Measurements from ENCODE around the gene KIF26B.

KIF26B gene

DNA sequence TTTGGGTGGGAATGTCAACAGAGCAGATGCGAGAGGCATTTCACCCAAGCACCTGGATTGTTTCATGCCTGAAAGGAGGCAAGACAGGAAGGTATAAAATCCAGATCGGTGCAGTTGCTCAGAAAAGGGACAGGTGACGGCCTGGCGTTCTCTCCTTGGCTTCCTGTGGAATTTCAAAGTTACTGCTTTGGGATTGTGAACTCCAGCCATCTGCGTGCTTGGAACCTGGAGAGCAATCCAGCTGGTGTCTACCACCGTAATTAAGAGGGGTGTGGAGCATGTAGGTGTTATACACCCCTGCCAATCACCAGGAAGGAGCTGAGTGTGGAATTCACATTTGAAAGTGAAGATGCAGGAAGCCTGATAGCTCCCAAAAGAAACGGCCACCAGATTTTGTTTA lies 286.1 kb downstream of the KIF26B start:
- in situ Hi-C loops (cut with HindIII; ENCODE audit: low pct_ligation_motif_present, low sequenced_read_pairs): no loop called here
- no peak for DNase-seq
- Histone ChIP-seq H3K36me3 (replicated peaks) (no peaks in the 10 kb centered on the region), H3K27me3 (replicated peaks) (no peaks in the 10 kb centered on the region), H3K4me3 (ENCODE audit: low read depth, low read length) (no peak overlapping the region), H3K27ac (no peak overlapping the region)
- TF ChIP-seq CTCF (IDR thresholded peaks at IDR 0.05; ENCODE audit: low read depth, low read length, missing control alignments): no peak

DNA sequence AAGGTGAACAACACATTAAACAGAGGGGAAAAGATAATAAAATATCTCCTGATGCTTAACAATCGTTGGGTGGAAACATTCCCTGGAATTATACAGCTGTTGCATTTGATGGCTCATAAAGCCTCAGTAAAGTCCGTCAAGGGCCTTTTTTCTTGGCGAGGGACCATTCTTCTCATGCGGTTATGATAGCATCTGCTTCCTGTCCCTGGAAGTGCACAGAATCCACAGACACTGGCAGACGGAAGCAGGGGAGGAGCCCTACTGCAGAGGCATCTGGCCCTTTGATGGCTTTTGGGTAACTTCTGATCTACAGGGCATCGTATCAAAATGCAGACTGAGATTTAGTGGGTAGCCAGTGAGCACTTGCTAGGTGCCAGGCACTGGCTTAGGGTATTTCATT lies 286.9 kb downstream of the KIF26B start:
- TF ChIP-seq CTCF (IDR thresholded peaks at IDR 0.05; ENCODE audit: low read depth, low read length, missing control alignments): no peak
- no peak for DNase-seq
- H3K27me3 ChIP-seq (replicated peaks): no peaks in the 10 kb centered on the region

DNA sequence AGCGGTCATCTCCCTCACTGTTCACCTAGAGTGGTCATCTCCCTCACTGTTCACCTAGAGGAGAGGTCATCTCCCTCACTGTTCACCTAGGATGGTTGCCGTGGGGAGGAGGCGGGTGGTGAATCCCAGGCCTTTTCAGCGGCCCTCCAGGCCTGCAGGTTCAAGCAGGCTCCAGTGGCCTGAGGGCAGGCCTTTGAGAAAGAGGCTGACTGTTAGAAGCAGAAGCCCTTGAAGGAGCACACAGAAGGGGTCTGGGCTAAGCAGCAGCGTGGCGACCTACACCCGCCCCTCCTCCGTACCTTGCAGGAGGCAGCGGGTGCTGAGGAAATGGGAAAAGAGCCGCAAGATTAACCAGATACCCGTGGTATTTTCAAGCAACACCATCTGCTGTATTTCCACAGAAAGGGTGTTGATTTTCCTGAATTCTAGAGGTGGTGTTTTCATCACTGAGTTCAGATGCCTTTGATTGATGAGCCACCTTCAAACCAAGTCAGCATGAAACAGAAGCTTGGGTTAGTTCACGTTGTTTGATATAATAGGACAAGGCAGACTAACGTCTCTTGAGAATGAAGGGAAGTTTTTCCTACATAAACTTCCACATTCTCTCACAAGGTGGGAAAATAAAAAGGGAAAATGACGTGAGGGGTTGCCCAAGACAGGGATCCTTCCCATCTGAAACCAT lies 289.5 kb downstream of the KIF26B start:
- no peak for TF ChIP-seq CTCF (IDR thresholded peaks at IDR 0.05; ENCODE audit: low read depth, low read length, missing control alignments)
- H3K27me3 ChIP-seq (replicated peaks): no peaks in the 10 kb centered on the region
- no peak overlapping the region for H3K4me3 ChIP-seq (ENCODE audit: low read depth, low read length)
- in situ Hi-C loops (cut with HindIII; ENCODE audit: low pct_ligation_motif_present, low sequenced_read_pairs): no loop called here
- H3K36me3 ChIP-seq (replicated peaks): no peaks in the 10 kb centered on the region
- DNase-seq: no peak
- H3K27ac ChIP-seq: no peak overlapping the region

More for the DNA sequence above, 286.9 kb downstream of the KIF26B start:
- H3K27ac ChIP-seq: no peak overlapping the region
- in situ Hi-C loops (cut with HindIII; ENCODE audit: low pct_ligation_motif_present, low sequenced_read_pairs): no loop called here
- no peaks in the 10 kb centered on the region for H3K36me3 ChIP-seq (replicated peaks)
- H3K4me3 ChIP-seq (ENCODE audit: low read depth, low read length): no peak overlapping the region

DNA sequence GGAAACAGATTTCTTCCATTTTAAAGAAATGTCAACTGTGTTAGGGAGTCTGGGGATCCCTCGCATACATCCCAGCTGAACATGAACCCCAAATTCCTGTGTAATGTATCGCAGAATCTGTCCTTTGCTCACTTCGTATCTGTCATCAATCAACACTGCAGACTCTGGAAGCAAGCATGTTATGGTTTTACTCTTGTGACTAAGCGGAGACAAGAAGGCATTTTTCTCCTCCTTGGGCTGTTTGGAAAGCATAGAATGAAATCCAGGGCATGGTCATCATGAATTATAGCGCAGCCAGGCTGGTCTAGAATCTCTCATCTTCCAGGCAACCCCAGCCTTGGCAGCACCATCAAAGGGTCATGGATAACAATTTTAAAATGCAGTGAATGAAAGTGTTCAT lies 290.2 kb downstream of the KIF26B start:
- in situ Hi-C loops (cut with HindIII; ENCODE audit: low pct_ligation_motif_present, low sequenced_read_pairs): no loop called here
- Histone ChIP-seq H3K27me3 (replicated peaks) (no peaks in the 10 kb centered on the region), H3K36me3 (replicated peaks) (no peaks in the 10 kb centered on the region), H3K27ac (no peak overlapping the region), H3K4me3 (ENCODE audit: low read depth, low read length) (no peak overlapping the region)
- TF ChIP-seq CTCF (IDR thresholded peaks at IDR 0.05; ENCODE audit: low read depth, low read length, missing control alignments): no peak
- no peak for DNase-seq

GRCh38 chr1:245448531-245448930 lies 293.7 kb downstream of the KIF26B start:
- H3K27me3 ChIP-seq (replicated peaks): no peaks in the 10 kb centered on the region
- in situ Hi-C loops (cut with HindIII; ENCODE audit: low pct_ligation_motif_present, low sequenced_read_pairs): no loop called here
- no peaks in the 10 kb centered on the region for H3K36me3 ChIP-seq (replicated peaks)
- H3K27ac ChIP-seq: no peak overlapping the region
- TF ChIP-seq CTCF (IDR thresholded peaks at IDR 0.05; ENCODE audit: low read depth, low read length, missing control alignments): no peak
- H3K4me3 ChIP-seq (ENCODE audit: low read depth, low read length): no peak overlapping the region
- DNase-seq: no peak

DNA sequence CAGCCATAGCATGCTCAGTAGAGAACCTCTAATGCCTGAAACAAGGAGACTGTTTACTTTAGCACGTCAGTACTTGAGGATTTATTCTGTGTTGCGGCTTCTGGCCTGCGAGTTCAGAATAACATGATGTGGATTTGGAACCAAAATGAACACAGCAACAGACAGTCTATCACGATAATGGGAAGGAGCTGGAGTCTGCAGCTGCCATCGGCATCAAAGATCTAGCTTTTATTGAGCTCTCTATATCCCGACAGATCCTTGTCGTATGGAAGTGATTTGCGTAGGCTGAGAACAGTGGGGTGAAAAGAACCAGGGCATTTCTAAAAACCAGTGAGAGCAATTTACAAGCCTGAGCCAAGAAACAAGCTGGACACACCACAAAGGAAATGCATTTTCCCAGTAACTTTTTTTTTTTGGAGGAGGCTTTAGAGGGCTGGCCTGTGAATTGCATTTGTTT lies 294.2 kb downstream of the KIF26B start:
- no peaks in the 10 kb centered on the region for H3K27me3 ChIP-seq (replicated peaks)
- no peak overlapping the region for H3K27ac ChIP-seq
- no peak for DNase-seq
- no peak overlapping the region for H3K4me3 ChIP-seq (ENCODE audit: low read depth, low read length)
- in situ Hi-C loops (cut with HindIII; ENCODE audit: low pct_ligation_motif_present, low sequenced_read_pairs): no loop called here
- TF ChIP-seq CTCF (IDR thresholded peaks at IDR 0.05; ENCODE audit: low read depth, low read length, missing control alignments): no peak
- H3K36me3 ChIP-seq (replicated peaks): no peaks in the 10 kb centered on the region

All from brain microvascular endothelial cell (primary cell).